H1 (cell line): ENCODE data around the gene FCN2. TPM values are rescaled to one million over a fixed set of nuclear protein-coding genes. Genes with fewer than 3 reads are reported as not detected.

Source experiments
- CHD1 ChIP-seq: IDR thresholded peaks from 2 replicates; pipeline ENCODE4 v1.6.1; 2012; ENCODE audit warnings: low read depth, low read length, improper control_type of control experiment
- MAFK ChIP-seq: IDR thresholded peaks from 2 replicates; pipeline ENCODE4 v1.6.1; 2012; ENCODE audit warnings: low read depth, mild to moderate bottlenecking, improper control_type of control experiment, low read length
- NRF1 ChIP-seq: IDR thresholded peaks from 2 replicates; pipeline ENCODE4 v1.6.1; 2011; ENCODE audit warnings: mild to moderate bottlenecking, low read depth, low read length, improper control_type of control experiment
- POLR2A ChIP-seq, 2 experiments: IDR thresholded peaks; 1 replicate in 1 of 2; 2 replicates in 1 of 2; pipeline ENCODE4 v1.6.1; 2011; ENCODE audit warnings: low read depth in 2 of 2, low read length in 2 of 2, mild to moderate bottlenecking in 2 of 2; ENCODE audit errors: control extremely low read depth in 1 of 2
- polyA plus RNA-seq, 7 experiments: library from polyadenylated mRNA; depleted of rRNA in 3 of 7; stranded (reverse) in 5 of 7; unstranded in 2 of 7; fragments of >200 nt in 5 of 7; fragments of 200-250 nt in 2 of 7; gene quantifications; 1 replicate in 5 of 7; 2 replicates in 1 of 7; 4 replicates in 1 of 7; pipeline versions ENCODE4 v1.2.1 to v1.2.3, GENCODE V29; 2011 to 2013; ENCODE audit warnings: missing spikeins in 2 of 7, mixed read lengths in 2 of 7
- total RNA-seq: library from RNA; stranded (reverse); fragmentation: NEBNext Ultra II Directional; extraction: Animal tissue kit (Norgen Biotek cat#: 25700); gene quantifications from 2 replicates; pipeline ENCODE4 v1.2.1, GENCODE V29; 2021
- TF ChIP-seq, protein P1 (sequence below): fragments of 300-600 bp; sonication (generic); IDR thresholded peaks from 2 replicates; pipeline ENCODE4 v1.7.1; 2012; ENCODE audit warnings: low read length, moderate library complexity, mild to moderate bottlenecking, inconsistent platforms; ENCODE audit not compliant: insufficient replicate concordance

The FCN2 gene
- total and polyA plus RNA-seq, 2 of the 8 experiments (the other 6 are each of a cell fraction or from before 2014, with no cell fraction given), result not detected

DNA sequence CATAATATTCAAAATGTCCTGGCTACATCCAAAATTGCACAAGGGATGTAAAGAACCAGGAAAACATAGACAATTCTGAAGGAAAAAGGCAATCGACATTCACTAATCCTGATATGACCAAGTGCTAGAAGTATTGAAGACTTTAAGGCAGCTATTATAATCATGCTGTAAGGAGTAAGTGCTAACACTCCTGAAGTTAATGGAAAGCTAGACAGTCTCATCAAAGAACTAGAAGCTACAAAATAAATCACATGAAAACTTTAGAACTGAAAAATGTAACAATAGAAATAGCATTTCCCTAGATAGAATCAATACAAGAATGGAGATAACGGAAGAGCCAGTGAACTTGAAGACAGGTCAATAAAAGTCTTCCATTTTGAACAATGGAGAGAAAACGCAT is 18.6 kb downstream of the FCN2 start (continued):
- TF ChIP-seq, protein P1, sequence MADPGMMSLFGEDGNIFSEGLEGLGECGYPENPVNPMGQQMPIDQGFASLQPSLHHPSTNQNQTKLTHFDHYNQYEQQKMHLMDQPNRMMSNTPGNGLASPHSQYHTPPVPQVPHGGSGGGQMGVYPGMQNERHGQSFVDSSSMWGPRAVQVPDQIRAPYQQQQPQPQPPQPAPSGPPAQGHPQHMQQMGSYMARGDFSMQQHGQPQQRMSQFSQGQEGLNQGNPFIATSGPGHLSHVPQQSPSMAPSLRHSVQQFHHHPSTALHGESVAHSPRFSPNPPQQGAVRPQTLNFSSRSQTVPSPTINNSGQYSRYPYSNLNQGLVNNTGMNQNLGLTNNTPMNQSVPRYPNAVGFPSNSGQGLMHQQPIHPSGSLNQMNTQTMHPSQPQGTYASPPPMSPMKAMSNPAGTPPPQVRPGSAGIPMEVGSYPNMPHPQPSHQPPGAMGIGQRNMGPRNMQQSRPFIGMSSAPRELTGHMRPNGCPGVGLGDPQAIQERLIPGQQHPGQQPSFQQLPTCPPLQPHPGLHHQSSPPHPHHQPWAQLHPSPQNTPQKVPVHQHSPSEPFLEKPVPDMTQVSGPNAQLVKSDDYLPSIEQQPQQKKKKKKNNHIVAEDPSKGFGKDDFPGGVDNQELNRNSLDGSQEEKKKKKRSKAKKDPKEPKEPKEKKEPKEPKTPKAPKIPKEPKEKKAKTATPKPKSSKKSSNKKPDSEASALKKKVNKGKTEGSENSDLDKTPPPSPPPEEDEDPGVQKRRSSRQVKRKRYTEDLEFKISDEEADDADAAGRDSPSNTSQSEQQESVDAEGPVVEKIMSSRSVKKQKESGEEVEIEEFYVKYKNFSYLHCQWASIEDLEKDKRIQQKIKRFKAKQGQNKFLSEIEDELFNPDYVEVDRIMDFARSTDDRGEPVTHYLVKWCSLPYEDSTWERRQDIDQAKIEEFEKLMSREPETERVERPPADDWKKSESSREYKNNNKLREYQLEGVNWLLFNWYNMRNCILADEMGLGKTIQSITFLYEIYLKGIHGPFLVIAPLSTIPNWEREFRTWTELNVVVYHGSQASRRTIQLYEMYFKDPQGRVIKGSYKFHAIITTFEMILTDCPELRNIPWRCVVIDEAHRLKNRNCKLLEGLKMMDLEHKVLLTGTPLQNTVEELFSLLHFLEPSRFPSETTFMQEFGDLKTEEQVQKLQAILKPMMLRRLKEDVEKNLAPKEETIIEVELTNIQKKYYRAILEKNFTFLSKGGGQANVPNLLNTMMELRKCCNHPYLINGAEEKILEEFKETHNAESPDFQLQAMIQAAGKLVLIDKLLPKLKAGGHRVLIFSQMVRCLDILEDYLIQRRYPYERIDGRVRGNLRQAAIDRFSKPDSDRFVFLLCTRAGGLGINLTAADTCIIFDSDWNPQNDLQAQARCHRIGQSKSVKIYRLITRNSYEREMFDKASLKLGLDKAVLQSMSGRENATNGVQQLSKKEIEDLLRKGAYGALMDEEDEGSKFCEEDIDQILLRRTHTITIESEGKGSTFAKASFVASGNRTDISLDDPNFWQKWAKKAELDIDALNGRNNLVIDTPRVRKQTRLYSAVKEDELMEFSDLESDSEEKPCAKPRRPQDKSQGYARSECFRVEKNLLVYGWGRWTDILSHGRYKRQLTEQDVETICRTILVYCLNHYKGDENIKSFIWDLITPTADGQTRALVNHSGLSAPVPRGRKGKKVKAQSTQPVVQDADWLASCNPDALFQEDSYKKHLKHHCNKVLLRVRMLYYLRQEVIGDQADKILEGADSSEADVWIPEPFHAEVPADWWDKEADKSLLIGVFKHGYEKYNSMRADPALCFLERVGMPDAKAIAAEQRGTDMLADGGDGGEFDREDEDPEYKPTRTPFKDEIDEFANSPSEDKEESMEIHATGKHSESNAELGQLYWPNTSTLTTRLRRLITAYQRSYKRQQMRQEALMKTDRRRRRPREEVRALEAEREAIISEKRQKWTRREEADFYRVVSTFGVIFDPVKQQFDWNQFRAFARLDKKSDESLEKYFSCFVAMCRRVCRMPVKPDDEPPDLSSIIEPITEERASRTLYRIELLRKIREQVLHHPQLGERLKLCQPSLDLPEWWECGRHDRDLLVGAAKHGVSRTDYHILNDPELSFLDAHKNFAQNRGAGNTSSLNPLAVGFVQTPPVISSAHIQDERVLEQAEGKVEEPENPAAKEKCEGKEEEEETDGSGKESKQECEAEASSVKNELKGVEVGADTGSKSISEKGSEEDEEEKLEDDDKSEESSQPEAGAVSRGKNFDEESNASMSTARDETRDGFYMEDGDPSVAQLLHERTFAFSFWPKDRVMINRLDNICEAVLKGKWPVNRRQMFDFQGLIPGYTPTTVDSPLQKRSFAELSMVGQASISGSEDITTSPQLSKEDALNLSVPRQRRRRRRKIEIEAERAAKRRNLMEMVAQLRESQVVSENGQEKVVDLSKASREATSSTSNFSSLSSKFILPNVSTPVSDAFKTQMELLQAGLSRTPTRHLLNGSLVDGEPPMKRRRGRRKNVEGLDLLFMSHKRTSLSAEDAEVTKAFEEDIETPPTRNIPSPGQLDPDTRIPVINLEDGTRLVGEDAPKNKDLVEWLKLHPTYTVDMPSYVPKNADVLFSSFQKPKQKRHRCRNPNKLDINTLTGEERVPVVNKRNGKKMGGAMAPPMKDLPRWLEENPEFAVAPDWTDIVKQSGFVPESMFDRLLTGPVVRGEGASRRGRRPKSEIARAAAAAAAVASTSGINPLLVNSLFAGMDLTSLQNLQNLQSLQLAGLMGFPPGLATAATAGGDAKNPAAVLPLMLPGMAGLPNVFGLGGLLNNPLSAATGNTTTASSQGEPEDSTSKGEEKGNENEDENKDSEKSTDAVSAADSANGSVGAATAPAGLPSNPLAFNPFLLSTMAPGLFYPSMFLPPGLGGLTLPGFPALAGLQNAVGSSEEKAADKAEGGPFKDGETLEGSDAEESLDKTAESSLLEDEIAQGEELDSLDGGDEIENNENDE, result no peak
- TF ChIP-seq NRF1 (no peak), CHD1 (no peak), MAFK (no peak), POLR2A (IDR thresholded peaks at IDR 0.05; ENCODE audit: control extremely low read depth in 1 of 2, low read depth in 2 of 2, low read length in 2 of 2) (no peak)
